GM20431 (cell line): ENCODE measurements around the gene OPTN.
"Not testable (repeated sequence)": the region's sequence is repeated elsewhere in the genome, so short reads cannot be mapped to it uniquely, and the experiment has no call there.

Source experiments
- in situ Hi-C: fragments of 300-500 bp; cut with MseI, MboI; formaldehyde crosslinking; loops from one replicate; pipeline ENCODE4 v1.15.0; 2020; ENCODE audit warnings: low sequenced_read_pairs; ENCODE audit not compliant: unreplicated experiment

The OPTN gene

GRCh38 chr10:13087986-13088618, 11.9 kb upstream of the OPTN start:
- in situ Hi-C loops: no loop called here

- in situ Hi-C loops: no loop called here
Measured at GRCh38 chr10:13089345-13089744, 10.6 kb upstream of the OPTN start.

DNA sequence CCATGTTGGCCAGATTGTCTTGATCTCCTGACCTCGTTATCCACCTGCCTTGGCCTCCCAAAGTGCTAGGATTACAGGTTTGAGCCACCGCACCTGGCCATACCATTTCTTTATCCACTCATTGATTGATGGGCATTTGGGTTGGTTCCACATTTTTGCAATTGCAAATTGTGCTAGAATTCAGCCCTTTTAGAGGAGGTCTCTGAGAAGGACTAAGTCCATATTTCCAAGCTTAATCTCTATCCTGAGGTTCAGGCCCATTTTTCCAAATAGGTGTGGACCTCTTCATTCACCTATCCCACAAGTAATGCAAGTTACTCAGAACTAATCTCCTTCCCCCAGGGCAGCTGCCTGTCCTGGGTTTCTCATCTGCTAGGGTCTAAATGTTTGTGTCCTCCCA, 9.7 kb upstream of the OPTN start:
- in situ Hi-C loops: no loop called here

- in situ Hi-C loops: no loop called here
Measured at GRCh38 chr10:13091801-13092200, 8.2 kb upstream of the OPTN start.

GRCh38 chr10:13092291-13093102, 7.5 kb upstream of the OPTN start:
- in situ Hi-C loops: no loop called here

- in situ Hi-C loops: not testable (repeated sequence)
Measured at GRCh38 chr10:13094082-13094481, 5.9 kb upstream of the OPTN start.

DNA sequence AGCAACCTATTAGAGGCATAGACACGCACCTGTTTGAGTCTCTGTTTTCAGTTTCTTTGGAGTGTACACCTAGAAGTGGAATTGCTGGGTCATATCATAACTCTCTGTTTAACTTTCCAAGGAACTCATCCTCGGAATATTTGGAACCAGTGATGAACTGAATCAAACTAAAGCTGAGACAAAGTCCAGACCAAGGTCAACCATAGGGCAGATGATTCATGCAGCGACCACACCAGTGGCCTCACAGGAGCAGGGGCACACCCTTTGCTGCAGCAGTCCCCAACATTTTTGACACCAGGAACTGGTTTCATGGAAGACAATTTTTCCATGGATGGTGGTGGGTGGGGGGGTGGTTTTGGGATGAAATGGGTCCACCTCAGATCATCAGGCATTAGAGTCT, 4.9 kb upstream of the OPTN start:
- in situ Hi-C loops: no loop called here

GRCh38 chr10:13095929-13096328, 4.0 kb upstream of the OPTN start:
- in situ Hi-C loops: no loop called here

DNA sequence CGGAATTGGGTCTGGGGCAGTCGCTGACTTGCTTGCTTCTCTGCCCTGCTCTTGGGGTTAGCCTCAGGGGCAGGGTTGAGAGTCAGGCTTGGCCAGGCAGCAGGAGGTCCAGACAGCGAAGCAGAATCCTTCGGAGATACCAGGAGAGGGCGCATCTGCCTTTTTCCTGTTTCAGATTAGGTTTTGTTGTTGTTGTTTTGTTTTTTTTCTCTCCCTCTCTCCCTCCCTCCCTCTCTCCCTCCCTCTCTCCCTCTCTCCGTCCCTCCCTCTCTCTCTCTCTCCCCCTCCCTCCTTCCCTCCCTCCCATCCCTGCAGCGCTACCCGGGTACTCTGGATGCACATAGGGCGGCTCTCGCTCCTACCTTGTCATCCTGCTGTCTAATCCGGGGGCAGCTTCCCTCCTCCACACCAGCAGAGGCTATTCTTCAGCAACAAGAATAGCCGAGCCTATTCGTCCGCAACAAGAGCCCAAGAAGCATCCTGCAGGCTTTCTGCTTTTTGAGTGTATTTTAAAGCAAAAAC, 758 bp upstream of the OPTN start:
- in situ Hi-C loops: no loop called here

DNA sequence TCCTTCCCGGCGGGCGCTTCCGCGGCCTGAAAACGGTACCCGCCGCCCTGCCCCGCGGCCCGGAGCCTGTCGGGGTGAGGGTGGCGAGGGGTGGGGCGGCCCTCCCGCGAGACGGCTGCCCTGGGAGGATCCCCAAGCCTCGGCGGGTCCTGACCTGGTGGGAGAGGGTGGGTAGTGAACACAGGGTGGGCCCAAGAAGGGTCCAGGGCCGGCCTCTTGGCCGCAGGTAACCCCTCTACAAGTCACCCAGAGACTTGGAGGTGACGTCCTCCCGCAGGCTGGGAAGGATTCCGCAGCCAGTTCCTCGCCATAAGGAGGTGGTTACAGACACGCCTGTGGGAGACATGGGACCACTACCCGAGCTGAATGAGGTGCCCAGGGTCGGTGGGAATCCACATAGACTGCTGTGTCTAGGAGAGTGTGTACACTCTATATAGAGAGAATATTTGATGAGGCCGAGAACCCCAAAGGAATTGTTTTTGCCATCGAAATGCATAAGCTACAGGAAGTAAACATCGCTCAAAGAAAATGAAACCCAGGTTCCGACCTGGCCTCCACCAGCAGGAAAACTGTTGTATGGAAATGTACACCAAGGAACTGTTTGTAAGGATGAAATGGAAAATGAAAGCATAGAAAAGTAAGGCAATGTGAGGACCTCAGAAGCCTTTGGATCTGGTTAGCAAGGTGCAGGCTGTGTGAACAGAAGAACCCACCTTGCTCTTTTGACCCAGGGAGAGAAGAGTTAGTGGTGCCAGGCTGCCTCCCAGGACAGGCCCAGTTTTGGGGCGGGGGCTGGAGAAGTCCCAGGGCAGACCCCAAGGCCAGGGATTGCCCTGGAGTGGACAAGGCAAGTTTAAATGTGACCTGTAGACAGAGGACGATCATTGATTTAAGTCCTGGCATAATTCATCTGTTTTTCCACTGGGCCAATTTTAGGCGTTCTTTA, 659 bp downstream of the OPTN start:
- in situ Hi-C loops: no loop called here

DNA sequence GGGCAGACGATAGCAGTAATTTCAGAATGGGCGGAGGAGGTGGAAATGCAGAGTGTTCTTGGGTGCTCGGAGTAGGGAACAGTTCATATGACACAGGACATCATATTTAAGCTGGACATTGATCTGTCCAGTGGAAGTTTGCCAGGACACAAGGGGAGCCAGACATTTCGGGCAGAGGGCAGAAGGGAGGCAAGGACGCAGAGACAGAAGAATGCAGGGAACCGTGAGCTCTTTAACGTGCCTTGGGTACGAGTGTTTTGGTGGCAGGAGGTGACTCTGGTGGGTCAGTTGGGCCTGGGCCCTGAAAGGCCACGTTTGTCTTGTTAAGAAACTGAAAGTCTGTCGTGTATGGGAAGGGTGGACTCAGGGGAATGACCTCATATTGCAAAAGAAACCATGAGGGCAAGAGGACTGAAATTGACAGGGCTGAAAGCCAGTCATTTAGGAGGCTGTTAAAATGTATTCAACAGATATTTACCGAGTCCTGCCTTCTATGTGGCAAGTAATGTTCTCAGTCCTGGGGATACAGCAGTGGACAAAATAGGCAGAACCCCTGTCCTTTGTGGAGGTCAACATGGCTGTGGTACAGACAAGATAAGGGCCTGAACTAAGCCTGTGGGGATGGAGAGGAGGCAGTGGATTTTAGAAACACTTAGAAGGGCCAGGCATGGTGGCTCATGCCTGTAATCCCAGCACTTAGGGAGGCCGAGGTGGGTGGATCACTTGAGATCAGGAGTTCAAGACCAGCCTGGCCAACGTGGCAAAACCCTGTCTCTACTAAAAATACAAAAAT, 2.2 kb downstream of the OPTN start:
- in situ Hi-C loops: no loop called here

DNA sequence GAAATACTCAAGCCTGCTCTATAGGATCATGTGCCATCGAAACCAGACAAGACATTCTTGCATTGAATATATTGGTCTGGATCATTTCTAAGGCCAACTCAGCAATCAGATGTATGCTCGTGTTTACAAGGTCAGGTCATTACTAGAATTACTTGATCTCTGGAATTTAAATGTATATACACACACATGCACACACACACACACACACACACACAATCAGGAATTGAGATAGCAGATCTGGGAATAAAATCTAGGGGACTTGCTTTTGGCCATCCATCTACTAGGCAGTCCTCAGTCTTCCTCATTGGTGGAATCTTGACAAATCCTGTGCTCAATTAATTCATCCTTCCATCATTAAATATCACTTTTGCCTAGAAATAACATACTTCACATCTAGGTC, 3.6 kb downstream of the OPTN start:
- in situ Hi-C loops: no loop called here

DNA sequence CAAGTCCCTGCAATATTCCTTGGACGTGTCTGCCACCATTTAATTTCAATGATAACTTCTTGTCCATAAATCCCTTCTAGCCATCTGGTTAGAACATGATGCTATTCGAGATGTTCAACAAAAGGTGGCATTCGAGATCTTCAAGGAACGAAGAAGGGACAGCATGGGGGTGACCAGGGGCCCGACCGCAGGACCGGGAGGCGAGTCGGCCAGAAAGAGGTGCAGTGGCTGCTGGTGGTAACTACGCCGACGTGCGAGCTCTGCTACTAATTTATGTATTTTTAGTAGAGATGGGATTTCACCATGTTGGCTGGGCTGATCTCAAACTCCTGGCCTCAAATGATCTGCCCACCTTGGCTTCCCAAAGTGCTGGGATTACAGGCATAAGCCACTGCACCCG, 4.7 kb downstream of the OPTN start:
- in situ Hi-C loops: no loop called here

DNA sequence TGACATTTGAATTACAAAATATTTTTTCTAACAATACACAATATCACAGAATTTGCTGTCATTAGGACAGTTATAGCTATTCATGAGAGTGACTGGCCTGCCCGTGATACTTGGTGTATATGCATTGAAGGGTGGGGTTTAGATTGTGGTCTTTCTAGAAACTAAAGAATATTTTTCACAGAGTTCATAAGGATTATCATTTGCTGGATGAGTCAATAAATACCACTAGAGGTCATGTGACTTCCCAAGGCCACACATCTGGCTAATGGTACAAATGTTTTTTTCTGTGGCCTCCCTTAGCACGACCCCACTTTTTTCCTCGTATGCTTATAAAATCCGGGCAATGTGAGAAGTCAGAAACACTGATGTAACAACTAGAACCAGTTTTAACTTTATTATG, 5.2 kb downstream of the OPTN start:
- in situ Hi-C loops: no loop called here

DNA sequence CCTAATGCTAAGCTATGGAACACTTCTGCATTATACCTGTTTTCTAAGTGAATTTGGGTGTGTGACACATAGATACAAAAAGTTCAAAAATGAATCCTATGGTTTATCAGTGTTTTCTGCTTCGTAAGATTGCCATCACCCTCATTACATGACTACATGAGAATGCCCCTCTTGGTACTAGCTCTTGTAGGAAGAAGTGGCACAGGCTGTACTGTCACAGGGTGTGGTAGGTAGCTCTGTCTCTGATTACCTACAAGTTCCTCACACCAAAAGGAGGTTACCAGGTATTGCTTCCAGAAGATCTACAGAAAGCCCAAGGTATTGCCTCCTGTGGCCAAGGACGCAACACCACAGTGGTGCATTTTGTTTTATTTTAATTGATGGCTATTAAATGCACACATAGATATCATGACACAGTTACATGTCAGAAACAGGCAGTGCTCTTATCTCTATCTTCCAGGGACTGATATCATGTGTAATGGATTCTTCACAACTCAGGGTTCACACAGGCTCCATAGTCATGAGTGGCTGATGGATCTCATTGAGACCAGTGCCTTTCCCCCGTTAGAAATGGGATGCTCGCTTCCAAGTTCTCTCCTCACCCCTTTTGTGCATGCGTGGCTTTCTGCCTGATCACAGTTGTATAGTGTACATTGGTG, 6.6 kb downstream of the OPTN start:
- in situ Hi-C loops: no loop called here

- in situ Hi-C loops: no loop called here
Measured at GRCh38 chr10:13110908-13111307, 10.9 kb downstream of the OPTN start.

DNA sequence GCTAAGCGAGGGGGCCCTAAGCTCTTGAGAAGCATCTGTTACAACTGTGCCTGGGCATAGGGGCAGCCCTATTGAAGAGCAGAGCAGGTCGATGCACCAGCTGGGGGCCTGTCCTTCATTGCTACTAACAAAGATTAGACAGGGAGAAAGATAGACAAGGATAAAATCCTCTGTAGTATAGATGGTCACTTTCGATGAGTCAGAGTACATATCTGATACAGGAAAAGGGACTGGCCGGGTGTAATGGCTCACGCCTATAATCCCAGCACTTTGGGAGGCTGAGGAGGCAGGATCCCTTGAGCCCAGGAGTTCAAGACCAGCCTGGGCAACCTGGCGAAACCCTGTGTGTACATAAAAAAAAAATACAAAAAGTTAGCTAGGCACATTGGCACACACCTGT, 13.6 kb downstream of the OPTN start:
- in situ Hi-C loops: no loop called here

GRCh38 chr10:13115832-13116803, 16.2 kb downstream of the OPTN start:
- in situ Hi-C loops: no loop called here
